Endodermal cell (in vitro differentiated cells): ENCODE data around the gene OR51B2. TPM values are rescaled to one million over a fixed set of nuclear protein-coding genes. Genes with fewer than 3 reads are reported as not detected.

Experiments
- DNase-seq: peaks from one replicate; pipeline ENCODE4 v3.0.0-alpha.2; 2017
- H3K27ac ChIP-seq: 2 replicates; pipeline ENCODE4 v1.5.1; 2013; ENCODE audit warnings: mild to moderate bottlenecking, low read depth, low read length, moderate library complexity
- H3K27me3 ChIP-seq: 2 replicates; pipeline ENCODE4 v1.6.1; 2013; ENCODE audit warnings: mild to moderate bottlenecking, low read length, moderate library complexity; ENCODE audit not compliant: insufficient read depth, control insufficient read depth, poor library complexity, severe bottlenecking
- H3K36me3 ChIP-seq: 2 replicates; pipeline ENCODE4 v1.7.0; 2013; ENCODE audit warnings: mild to moderate bottlenecking, low read length, moderate library complexity; ENCODE audit not compliant: control insufficient read depth, insufficient read depth
- H3K4me1 ChIP-seq: one replicate; pipeline ENCODE4 v1.7.0; 2013; ENCODE audit warnings: low read length; ENCODE audit not compliant: control insufficient read depth, insufficient read depth
- H3K4me3 ChIP-seq: 2 replicates; pipeline ENCODE4 v1.5.1; 2013; ENCODE audit warnings: mild to moderate bottlenecking, low read length, moderate library complexity
- H3K9ac ChIP-seq: 2 replicates; pipeline ENCODE4 v1.6.1; 2013; ENCODE audit warnings: mild to moderate bottlenecking, low read length, moderate library complexity; ENCODE audit not compliant: poor library complexity, severe bottlenecking; ENCODE audit errors: extremely low read depth
- H3K9me3 ChIP-seq: 2 replicates; pipeline ENCODE4 v1.6.1; 2013; ENCODE audit warnings: mild to moderate bottlenecking, low read length, moderate library complexity; ENCODE audit not compliant: control insufficient read depth
- H3K27ac Mint-ChIP-seq: 2 replicates; pipeline ENCODE4 v1.8.0; 2020; ENCODE audit warnings: mixed read lengths
- H3K27me3 Mint-ChIP-seq: 2 replicates; pipeline ENCODE4 v1.8.0; 2021; ENCODE audit warnings: mild to moderate bottlenecking, mixed read lengths; ENCODE audit not compliant: insufficient read depth
- H3K36me3 Mint-ChIP-seq: 2 replicates; pipeline ENCODE4 v1.8.0; 2020; ENCODE audit warnings: low read depth, mixed read lengths
- H3K4me1 Mint-ChIP-seq: 2 replicates; pipeline ENCODE4 v1.8.0; 2020; ENCODE audit warnings: mixed read lengths
- H3K4me3 Mint-ChIP-seq: 2 replicates; pipeline ENCODE4 v1.8.0; 2020; ENCODE audit warnings: mild to moderate bottlenecking, moderate library complexity, mixed read lengths
- H3K9me3 Mint-ChIP-seq: 2 replicates; pipeline ENCODE4 v1.8.0; 2020; ENCODE audit warnings: mild to moderate bottlenecking, mixed read lengths
- WGBS, 2 experiments: methylation state at CpG; one replicate each; pipeline versions ENCODE4 v1.1.5 to v1.1.7; 2013; ENCODE audit warnings: missing lambda C conversion rate in 2 of 2, mixed read lengths in 1 of 2; ENCODE audit not compliant: insufficient coverage in 1 of 2, insufficient read length in 1 of 2; 5-methylcytosine and 5-hydroxymethylcytosine counted together
- total RNA-seq, 2 donors: library from RNA; stranded (reverse); fragmentation: NEBNext Ultra II Directional in 1 of 2; extraction: Animal tissue kit (Norgen Biotek cat#: 25700) in 1 of 2; gene quantifications; 2 replicates in 1 of 2; 3 replicates in 1 of 2; pipeline ENCODE4 v1.2.1, GENCODE V29; 2021
- TF ChIP-seq, protein P1 (sequence below): fragments of 200-600 bp; sonication (generic); conservative IDR thresholded peaks from 2 replicates; pipeline ENCODE4 v1.5.0; 2021; ENCODE audit warnings: antibody characterized with exemption, mild to moderate bottlenecking

Gene OR51B2
- total RNA-seq, 2 donors from 2014 or later = 0.51 TPM; not detected in 1

DNA sequence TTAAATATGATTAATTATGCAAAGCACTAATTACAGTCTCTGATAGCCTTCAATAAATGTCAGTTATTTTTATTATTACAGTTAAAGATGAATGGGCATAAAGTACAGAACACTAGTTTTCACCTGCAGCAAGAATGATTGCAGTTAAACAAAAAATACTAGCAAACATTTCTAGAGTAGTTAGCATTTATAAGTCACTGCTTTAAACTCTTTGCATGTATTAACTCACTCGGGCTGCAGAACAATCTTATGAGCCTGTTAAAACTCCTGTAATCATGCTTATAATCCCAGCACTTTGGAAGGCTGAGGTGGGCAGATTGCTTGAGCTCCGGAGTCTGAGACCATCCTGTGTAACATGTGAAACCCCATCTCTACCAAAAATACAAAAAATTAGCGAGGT lies 37.2 kb downstream of the OR51B2 start:
- Histone ChIP-seq H3K27me3 (no peaks in the 10 kb centered on the region), H3K27ac (no peak overlapping the region), H3K4me3 (no peak overlapping the region), H3K4me1 (peaks cover 2% of the 10 kb centered on the region), H3K9me3 (no peaks in the 10 kb centered on the region), H3K9ac (no peak overlapping the region), H3K36me3 (no peaks in the 10 kb centered on the region)
- Mint-ChIP-seq H3K27ac (no peak overlapping the region), H3K4me3 (no peak overlapping the region), H3K9me3 (no peaks in the 10 kb centered on the region), H3K27me3 (no peaks in the 10 kb centered on the region), H3K4me1 (peaks cover 17% of the 10 kb centered on the region), H3K36me3 (no peaks in the 10 kb centered on the region)
- WGBS, 2 experiments = 95 to 96% methylated on average over 2 to 3 of the region's 3 CpGs
- TF ChIP-seq, protein P1, sequence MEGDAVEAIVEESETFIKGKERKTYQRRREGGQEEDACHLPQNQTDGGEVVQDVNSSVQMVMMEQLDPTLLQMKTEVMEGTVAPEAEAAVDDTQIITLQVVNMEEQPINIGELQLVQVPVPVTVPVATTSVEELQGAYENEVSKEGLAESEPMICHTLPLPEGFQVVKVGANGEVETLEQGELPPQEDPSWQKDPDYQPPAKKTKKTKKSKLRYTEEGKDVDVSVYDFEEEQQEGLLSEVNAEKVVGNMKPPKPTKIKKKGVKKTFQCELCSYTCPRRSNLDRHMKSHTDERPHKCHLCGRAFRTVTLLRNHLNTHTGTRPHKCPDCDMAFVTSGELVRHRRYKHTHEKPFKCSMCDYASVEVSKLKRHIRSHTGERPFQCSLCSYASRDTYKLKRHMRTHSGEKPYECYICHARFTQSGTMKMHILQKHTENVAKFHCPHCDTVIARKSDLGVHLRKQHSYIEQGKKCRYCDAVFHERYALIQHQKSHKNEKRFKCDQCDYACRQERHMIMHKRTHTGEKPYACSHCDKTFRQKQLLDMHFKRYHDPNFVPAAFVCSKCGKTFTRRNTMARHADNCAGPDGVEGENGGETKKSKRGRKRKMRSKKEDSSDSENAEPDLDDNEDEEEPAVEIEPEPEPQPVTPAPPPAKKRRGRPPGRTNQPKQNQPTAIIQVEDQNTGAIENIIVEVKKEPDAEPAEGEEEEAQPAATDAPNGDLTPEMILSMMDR = no peak
- DNase-seq = no peak

DNA sequence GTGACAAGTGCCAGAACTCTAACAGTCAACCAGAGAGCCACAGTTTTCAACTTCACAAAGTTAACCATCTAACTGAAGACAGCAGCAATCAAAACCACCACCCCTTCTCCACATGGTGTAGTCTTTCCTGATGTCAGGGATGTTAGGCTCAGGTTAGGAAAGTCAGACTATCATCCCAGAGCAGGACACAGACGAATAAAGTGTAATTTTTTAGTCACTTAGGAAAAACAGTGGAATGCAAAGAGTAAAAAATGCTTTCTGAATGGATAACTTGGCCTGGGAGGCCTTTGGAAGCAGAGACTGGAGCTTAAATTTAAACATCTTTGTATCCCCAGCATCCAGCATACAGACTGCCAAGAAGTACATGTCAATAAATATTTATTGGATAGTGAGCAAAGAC lies 37.7 kb downstream of the OR51B2 start:
- H3K36me3 Mint-ChIP-seq = no peaks in the 10 kb centered on the region
- no peak overlapping the region for H3K27ac Mint-ChIP-seq
- H3K27me3 Mint-ChIP-seq = no peaks in the 10 kb centered on the region
- H3K9me3 Mint-ChIP-seq = no peaks in the 10 kb centered on the region
- H3K4me1 Mint-ChIP-seq = peaks cover 17% of the 10 kb centered on the region
- Histone ChIP-seq H3K4me3 (no peak overlapping the region), H3K27ac (no peak overlapping the region), H3K9ac (no peak overlapping the region), H3K27me3 (no peaks in the 10 kb centered on the region), H3K4me1 (peaks cover 2% of the 10 kb centered on the region), H3K9me3 (no peaks in the 10 kb centered on the region), H3K36me3 (no peaks in the 10 kb centered on the region)
- TF ChIP-seq, protein P1 = no peak
- no peak for DNase-seq
- H3K4me3 Mint-ChIP-seq = no peak overlapping the region
- 71 to 83% methylated on average over 1 of the region's 1 CpG for WGBS, 2 experiments

DNA sequence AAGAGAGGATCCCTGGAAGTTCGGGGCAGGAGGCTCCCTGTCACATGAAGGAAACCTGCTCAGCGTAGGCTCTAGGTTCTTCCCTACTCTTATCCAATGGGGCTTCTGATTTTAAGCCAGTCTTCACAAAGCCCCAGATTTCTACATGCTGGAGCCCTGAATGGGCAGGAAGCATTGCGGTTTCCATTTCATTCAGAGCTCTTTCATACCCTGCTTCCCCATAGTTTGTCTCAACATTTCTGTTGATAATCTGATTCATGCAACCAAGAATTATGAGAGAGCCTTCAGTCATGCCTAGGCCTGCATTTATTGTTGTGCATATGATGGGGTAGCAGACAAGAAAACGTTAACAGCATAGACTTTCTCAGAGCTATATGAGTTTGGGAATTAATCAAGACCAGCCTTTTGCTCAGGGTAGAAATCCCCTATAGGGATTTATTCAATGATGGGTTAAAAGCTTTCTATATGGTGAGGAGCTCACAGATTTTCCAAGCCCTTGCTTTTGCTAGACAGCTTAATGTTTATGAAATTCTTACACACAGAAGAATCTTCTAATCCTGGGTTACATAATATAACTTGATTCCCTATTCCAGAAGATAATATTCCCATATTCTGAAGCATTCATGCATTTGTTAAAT lies 38.3 kb downstream of the OR51B2 start:
- Histone ChIP-seq H3K4me1 (peaks cover 2% of the 10 kb centered on the region), H3K4me3 (no peak overlapping the region), H3K9ac (no peak overlapping the region), H3K27ac (no peak overlapping the region), H3K27me3 (no peaks in the 10 kb centered on the region), H3K9me3 (no peaks in the 10 kb centered on the region), H3K36me3 (no peaks in the 10 kb centered on the region)
- H3K9me3 Mint-ChIP-seq = no peaks in the 10 kb centered on the region
- TF ChIP-seq, protein P1 = no peak
- 92 to 95% methylated on average over 4 of the region's 4 CpGs for WGBS, 2 experiments
- H3K27me3 Mint-ChIP-seq = no peaks in the 10 kb centered on the region
- H3K36me3 Mint-ChIP-seq = no peaks in the 10 kb centered on the region
- H3K27ac Mint-ChIP-seq = no peak overlapping the region
- DNase-seq = no peak
- no peak overlapping the region for H3K4me3 Mint-ChIP-seq
- peaks cover 18% of the 10 kb centered on the region for H3K4me1 Mint-ChIP-seq
